GM19025 (cell line): ENCODE results near the gene ABO.
"Not testable (repeated sequence)": the region's sequence is repeated elsewhere in the genome, so short reads cannot be mapped to it uniquely, and the experiment has no call there.

Experiments used
- ATAC-seq: cut with Tn5 transposase; IDR thresholded peaks from one replicate; pipeline ENCODE4 v1.9.1; 2021; ENCODE audit warnings: mild to moderate bottlenecking, low read depth, moderate library complexity; ENCODE audit not compliant: unreplicated experiment

ABO gene

DNA sequence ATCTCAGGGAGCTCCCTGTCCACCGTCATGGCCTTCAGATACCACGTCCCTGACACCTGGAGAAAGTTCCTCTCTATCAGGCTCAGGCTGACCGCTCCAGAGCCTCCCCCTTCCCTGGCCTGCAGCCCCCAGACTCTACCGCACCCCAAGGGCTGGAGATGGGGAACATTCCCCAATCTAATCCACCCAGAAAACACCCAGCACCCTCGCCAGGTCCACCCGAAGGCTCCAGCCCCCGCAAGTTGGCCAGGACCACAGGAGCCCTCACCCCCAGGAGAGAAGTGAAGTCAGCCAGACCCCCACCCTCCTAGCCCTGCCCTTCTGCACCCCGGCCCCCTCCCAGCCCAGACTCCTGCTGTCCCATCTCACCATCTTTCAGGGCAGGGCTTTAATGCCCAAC lies 47.0 kb downstream of the ABO start:
- not testable (repeated sequence) for ATAC-seq

DNA sequence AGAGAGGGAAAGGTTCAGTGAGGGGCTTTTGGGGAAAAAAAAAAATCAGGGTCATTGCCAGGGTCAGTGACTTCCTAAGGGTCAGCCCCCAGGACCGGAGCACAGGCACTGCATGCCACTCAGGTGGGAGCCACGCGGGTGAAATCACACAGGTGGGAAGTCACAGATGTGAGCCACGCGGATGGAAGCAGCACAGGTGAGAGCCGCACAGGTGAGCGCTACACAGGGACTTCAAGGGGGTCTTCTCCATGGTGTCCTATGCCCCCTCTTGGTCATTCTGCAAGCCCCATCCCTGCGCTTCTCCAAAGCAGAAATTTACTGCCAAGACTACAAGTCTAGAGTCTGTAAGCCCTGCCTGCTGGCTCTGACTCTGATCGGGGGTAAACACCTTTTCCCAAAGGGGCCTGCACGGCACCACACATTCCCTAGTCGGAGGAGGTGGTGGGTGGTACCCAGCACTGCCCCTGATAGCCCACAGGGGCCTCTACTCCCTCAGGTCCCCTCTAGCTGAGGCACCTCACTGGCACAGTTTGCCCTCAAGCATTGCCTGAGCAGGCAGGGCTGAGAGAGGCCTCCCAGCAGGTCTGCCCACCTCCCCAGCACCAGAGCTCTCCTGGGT lies 47.6 kb downstream of the ABO start:
- ATAC-seq = no peak

DNA sequence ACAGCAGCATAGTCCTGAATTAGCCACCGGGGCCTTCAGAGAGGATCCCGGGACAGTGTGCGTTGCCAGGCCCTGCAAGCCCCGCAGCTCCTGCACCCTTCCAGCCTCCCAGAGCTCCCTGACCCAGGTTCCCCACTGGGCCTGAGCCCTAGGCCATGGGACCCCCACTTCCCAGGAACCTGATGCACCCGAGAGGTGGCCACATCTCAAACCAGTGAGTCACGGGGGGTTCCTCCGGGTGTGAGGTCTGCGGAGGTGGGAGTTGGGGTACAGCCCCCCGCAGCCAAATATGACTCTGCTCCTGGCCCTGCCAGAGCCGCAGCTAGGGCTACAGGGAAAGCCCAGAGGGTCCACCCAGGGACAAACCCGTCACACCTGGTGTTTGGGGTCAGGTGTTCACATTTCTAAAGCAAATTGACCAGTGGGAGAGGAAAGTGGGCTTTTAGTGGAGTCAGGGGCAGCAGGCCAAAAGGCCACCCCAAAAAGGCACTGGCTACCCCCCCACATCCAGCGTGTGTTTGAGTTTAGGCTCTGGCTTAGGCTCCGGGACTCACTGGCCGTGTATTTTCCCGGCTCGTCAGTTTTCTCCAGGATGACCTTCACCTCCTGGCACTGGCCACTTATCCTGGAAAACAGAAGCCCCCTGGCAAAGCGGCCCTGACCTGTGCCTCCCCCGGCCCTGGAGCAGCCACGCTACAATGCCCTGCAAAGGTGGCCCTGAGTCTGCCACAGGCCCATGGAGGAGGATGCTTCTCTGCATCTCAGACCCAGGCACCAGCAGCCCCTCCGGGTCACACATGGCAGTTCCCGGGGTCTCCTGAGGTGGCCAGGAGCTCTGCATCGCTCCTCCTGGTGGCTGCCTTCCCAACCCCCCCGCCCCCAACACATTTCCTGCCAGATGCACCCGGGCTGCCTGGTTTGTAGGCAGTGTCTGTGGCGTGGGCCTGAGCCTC lies 48.5 kb downstream of the ABO start:
- ATAC-seq = no peak

- ATAC-seq = no peak
Observed at GRCh38 chr9:133225171-133226011, 49.6 kb downstream of the ABO start.

GRCh38 chr9:133224762-133225161 lies 50.2 kb downstream of the ABO start:
- no peak for ATAC-seq

DNA sequence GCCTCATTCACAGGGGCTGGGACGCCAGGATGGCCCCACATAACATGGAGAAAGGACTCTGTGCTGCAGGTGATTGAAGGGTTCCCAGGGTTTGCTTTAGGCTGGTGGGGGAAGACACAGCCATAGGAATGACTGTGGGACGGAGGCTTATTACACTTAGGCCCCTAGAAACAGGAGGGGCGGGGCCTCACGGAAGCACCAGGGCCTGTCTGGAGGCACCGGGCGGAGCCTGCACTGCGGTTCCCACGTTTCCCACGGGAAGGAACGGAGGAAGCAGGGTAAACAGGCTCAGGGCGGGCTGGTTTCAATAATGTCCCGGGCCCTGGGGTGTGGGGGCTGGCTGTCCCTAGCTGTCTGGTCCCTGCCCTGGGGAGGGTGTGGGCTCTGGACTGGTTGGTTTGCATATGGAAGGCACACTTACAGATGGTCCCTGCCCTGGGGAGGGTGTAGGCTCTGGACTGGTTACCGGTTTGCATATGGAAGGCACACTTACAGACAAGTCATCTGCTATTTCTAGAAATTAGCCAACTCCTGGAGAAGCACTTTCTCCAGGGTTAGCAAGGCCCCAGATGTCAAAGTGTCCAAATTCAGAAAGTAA lies 51.7 kb downstream of the ABO start:
- not testable (repeated sequence) for ATAC-seq

- ATAC-seq = not testable (repeated sequence)
Observed at GRCh38 chr9:133221994-133222393, 53.0 kb downstream of the ABO start.

DNA sequence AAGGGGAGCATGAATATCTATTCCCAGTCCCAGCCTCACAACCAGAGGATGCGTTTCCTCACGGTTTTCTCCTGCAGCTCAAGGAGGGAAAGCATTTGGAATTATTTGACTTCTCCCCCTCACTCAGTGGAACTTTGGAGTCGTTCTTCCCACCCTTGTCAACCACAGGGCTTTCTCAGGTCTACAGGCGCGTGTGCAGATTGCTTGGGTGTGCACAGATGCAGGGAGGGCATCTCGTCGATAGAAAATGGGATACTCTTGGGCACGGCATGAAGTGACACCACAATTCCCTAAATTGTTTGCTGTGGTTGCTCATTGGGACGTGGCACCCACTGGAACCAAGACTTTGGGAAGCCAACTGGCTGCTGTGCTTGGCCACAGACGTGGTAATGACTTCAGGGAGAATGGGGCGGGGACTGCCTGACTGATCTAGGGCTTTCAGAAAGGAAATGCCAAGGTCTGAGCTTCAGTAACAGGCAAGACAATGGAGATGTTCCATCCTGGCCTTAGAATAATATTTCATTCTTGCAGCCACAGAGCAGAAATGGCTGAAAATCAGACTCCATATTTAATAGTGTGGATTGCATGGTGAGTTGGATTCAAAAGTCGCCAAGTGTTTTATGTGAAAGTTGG lies 53.7 kb downstream of the ABO start:
- no peak for ATAC-seq

GRCh38 chr9:133218049-133218975 lies 56.7 kb downstream of the ABO start:
- ATAC-seq = not testable (repeated sequence)

DNA sequence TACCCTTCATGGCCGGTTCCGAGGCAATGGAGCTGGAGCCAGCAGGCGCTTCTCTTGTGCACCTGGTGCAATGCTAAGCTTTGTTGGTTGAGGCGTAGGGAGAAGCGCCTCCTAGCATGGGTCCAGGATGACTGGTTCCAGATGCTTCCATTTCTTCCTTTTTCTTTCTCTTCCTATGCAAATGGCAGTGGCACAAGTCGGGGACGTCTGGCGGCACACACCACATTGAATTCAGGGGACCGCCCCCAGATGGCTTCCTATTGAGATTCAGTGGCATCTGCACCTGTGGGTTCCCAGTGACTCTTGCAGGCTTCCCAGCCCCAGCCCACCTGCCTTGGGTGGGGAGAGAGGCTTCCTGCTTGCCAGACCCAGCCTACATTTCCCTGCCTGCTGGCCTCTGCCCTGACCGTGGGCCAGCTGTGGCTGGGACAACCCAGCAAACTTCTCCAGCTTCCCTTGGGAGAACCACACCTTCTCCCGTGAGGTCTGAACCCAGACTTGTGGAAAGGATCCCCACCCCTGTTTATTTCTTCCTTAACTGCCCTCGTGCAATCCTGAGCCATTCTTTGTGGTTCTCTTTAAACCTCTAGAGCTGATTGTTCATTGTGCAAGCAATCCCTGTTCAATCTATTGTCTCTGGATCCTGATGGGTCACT lies 57.5 kb downstream of the ABO start:
- not testable (repeated sequence) for ATAC-seq

DNA sequence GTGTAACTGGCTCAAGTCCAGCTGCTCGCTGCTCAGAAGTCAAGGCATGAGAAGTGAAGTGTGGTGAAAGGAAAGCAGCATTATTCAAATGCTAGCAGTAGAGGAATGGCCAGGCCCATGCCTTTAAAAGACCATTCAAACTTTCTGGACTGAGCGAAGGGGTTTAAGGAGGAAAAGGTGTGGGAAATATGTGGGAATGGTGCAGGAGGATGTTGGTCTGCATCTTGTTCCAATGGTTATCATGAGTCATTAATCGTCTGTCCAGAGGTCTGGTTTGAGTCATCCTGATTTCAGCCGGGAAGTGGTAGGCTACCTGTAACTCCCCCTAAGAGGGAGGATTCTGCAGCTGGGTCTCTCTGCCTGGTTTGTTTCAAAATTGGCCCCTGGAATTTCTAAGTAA lies 60.7 kb downstream of the ABO start:
- not testable (repeated sequence) for ATAC-seq

DNA sequence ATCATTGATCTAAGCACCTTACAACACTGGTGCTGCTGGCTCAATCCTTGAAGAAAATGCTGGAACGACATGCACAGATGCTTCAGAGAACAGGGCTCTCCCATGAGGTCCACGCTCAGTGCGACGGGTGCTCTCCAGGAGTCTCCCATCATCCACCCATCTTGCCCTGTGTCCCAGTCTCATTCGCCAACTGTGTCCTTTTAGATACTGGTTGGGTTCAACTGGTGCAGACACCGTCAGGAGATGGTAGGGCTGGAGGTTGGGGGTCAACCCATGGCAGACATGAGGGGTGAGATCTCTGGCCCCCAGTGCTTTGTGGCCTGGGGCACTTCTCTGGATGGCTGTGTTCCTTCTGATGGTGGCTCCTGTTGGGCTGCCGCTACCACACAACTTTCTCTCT lies 64.4 kb downstream of the ABO start:
- no peak for ATAC-seq

DNA sequence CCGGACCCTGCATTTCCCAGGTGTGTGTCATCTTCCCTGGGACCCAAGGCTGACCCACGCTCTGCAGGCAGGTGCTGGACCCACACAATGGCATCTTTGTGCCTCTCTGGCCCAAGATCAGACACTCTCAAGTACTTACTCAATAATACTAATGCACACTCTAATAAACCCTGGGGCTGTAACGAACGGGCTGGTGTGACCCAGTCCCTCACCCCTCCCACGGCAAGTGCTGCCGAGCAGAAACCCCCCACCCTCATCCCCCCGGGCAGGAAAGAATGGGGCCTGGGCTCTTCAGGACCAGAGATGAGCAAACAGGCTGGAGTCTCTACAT lies 64.8 kb downstream of the ABO start:
- no peak for ATAC-seq

GRCh38 chr9:133209327-133210201 lies 65.4 kb downstream of the ABO start:
- not testable (repeated sequence) for ATAC-seq

DNA sequence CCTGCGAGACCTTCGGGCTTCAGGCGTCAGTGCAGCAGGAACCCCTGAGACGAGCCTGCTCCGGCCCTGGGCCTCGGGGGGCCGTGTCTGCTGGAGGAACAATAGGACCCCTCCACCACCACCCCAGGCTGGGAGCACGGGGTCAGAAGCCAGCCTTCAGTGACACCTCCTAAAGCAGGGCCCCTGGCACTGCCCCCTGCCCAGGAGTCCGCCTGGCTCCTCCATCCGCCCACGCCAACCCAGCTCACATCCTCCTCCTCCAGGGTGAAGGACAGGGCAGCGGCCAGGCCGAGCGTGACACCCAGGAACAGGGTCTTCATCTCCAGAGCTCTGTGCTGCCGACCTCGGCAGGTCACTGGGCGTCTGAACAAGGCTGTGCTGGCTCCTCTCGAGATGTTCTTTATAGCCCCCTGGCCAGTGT lies 66.1 kb downstream of the ABO start, which contains the start of gene OBP2B:
Gene OBP2B (minus strand): TSS at position 371 of the 421 bp plus-strand sequence. CDS start 51 bp downstream, at position 320.
- not testable (repeated sequence) for ATAC-seq

GRCh38 chr9:133208171-133208879 lies 66.7 kb downstream of the ABO start:
- ATAC-seq = not testable (repeated sequence)
